ENCODE results near the gene THEM4.

Gene THEM4

DNA sequence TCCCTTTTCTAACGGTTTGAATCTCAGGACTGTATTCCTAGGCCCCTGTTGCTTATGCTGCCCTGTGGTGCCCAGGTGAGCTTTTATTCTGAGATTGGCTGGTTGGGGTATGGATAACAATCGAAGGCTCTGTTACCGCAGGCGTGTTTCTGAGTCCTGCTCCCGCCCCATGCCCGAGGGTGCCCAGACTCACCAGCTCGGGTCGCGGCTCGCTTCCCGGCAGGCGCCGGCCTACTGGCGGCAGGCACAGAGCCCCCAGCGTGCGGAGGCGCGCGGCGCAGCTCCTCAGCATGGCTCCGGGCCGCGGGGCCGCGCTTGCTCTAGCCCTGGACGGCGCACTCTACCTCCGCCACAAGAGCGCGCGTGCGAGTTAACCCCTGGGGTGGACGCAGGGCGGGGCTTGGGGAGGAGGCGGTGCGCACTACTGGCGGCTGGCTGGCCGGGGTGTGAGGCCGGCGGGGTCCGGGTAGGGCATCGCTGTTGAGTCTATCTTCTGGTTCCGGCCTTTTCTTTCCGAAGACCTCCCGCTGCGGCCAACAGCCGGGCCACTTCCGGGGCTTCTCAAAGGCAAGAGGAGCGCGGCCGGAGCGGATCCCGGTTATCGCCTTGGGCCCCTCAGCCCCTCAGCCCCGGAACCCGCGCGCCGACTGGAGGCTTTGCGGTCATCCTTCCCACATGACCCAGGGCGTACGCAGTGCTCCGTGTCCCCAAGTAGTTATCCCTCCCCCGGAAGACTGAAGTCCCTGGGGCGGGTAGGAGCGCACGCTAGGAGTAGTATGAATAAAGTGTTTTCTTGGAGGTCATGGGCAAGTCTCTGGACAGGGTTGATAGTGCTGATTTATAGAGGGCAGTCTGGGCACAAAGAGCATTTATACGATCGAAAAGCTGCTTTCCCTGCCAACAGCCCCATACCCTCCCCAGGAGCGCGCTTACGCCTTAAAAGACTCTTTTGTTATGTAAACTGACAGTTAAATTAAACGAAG lies at the start of gene THEM4:
THEM4 (minus strand) TSS at position 345 of the 983 bp plus-strand sequence; CDS start at position 292, 53 bp downstream.
- peak; percentile 97 for DNase-seq (ENCODE audit: low spot score)

DNA sequence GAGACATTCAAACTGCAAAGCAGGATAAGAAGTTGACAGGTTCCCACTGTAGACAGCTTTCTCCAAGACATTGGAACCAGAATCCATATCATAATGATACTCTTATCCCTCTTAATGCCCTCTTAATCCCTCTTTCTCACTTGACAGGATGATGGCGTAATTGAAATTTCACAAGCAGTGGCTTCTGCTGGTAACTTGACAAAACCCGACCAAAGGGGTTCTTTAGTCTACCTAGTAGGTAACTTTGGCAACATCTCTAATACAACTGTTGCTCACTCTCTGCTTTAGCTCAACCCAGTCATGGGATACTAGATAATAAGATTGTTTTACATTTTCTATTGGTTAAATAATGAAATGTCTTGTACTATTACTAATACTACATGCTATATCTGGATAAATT lies 49.6 kb upstream of the THEM4 start:
- DNase-seq (ENCODE audit: low spot score): no peak

DNA sequence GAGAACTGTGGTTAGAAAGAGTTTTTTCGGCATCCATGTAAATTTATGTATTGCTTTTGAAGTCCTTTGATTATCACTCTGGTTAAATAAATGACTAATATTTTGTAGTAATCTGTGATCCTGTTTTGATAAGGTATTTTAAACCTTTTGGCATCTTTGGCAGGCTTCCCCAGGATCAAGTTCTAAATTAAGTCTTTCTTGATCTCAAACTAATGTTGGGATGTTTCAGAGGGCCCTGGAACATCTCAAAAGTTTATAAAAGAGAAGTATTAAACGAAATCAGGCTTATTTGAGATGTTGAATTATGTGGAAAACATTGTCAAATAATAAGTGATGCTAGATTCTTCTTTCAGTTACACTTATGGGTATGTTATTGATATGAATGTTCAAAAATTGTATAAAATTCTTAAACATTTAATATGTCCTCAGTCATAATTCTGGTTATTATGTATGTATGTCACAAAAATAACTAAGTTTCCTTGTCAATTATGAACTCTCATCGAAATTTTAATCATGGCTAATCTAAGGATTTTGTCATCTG lies 47.7 kb upstream of the THEM4 start:
- no peak for DNase-seq (ENCODE audit: low spot score)

DNA sequence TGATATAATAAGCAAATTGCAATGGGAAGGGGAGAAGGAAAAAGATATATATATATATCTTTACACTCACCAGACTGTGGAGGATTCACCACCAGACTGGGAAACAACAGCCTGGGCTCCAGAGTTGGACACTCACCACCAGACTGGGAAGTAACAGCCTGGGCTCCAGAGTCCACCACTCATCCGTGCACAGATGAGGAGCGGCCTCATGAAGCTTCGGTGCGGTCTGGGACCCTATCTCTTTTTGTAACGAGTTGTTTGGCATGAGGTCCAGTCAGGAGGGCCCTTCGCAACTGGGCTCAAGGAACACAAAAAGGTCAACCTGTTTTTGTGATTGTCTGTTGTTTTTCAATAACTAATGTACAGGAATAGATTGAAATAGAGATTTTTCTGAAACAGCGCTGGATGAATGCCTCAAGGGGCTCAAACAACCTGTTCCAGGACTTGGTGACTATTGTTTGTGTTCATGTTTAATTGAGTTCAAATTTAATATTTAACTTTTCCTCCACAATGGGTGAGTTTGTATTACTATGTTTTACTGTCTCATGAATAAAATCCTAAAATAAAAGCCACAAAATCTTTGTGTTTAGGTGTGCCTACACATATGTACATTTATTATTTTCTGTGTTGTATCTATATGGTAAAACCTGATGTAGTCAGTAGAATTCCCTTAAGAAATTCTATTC lies 44.2 kb upstream of the THEM4 start:
- no peak for DNase-seq (ENCODE audit: low spot score)

DNA sequence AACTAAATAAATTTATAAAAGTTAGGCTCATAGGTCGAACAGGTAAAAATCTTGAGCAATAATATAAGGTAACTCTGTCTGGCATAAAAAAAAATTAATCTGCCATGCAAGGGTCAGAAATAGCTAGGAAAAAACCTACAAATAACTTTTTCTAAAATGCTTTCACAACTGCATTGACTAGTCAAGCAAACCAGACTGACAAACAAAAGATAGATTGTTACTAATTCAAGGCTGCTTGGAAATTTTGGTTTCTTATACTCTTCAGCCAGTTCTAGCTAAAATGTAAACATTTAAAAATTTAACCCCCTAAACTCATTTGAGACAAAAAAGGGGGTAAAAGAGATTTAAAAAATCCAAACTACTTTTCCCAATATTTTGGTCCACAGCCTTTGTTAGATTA lies 43.5 kb upstream of the THEM4 start:
- no peak for DNase-seq (ENCODE audit: low spot score)

DNA sequence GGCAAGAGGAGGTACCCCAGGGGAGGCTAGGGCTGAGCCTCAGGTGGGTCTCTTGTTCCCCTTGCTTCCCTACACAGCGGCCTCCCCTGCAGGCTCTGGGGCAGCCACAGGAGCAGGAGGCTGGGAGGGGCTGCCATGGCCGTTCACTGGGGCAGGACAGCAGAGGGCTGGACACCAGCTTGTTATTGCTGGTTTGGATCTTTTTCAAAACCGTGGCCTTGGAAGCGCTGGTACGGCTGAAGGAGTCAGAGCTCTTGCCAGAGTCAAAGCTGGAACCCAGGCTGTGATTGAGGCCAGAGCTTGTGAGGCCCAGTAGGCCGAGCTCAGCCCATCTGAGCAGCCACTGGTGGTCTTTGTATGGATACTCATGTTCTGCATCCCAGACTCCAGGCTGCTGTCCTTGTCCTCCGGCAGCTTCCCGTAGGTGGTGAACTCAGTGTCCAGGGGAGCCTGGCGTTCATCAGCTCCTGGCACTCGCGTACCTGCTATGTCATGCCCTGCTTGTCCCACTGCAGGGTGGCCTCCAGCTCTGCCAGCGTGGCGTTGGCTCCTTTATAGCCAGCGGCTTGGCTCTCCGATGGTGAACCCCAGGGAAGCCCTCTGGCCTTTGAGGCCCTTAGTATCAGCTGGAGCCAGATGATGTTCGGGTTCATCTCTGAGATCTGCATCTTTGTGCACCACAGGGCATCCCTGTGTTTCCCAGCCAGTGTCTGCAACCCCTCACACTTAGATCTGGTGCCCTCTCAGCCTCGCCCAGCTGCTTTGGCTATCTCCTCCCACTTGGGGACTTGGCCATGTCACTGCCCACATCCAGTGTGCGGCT lies 40.3 kb upstream of the THEM4 start:
- DNase-seq (ENCODE audit: low spot score): no peak

DNA sequence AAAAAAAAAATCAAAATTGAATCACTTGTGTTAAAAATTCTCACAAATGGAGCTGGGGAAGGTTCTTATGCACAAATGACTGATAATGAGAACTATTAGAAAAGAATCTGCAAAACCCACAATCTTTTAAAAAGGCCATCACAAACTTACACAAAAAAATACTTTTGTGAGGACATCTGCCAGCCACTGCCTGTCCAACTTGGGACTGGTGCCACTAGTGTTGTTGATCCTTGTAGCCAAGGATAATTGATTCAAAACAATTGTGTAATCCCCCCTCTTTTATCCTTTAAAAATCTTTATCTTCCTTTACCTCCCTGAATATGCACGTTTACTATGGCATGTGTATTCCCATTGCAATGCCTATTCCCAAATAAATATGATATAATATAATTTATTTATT lies 39.2 kb upstream of the THEM4 start:
- DNase-seq (ENCODE audit: low spot score): no peak

DNA sequence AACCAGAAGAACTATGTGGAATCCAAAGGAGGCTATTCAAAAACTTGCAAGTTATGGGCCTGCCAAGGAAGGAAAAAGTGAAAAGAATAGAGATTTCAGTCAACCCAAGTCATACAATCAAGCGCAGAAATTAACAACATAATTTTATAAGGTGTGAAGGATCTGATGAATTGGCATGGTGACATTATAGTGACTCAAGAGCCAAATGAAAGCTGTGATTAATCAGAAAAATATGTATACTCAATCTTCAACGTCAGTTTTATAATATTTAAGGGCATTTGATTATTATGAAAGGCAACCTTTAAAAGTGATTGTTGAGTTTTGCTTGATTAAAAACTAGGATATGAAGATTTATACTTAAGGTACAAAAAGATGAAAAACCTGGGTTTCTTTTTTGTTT lies 37.8 kb upstream of the THEM4 start:
- peak; percentile 79 for DNase-seq (ENCODE audit: low spot score)

DNA sequence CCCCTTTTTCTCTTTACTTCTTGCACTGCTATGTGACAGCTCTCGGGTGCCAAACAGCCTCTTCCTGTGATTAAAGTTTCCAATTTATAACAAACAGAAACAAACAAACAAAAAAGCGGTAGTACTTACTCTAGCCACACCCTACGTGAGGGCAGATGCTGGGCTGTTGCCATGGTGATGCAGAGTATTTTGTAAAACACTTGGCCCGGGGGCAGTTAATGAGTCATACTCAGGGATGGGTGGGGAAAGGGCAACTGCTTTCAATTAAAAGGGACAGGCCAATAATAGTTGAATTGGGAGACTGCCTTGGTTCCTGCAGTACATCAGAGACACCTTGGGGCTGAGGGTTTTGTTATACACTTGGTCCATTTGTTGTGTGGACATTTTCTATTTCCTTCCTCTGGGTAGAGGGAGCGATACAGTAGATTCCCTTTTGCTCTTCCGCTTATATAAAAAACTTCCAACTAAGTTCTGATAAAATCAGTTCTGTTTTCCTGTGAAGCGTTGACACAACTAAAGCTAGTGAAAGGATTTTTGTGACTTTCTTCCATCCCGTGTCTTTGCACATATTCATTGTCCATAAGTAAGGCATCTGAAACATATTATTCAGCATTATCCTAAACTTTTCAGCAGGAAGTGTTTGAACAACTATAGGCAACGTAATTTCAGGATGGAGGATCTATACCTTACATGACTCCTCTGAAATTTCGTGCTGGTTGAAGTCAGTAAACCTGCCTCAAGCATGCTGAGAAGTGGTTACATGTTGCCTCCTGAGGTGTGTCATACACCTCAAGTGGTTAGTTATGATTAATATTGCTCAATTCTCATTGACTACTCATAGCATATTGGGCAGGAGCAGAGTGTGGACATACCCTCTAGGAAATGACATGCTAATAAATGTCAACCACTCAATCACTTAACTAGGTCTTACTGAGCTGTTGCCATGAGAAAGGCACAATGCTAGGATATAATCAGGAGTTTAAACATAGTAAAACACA lies 36.7 kb upstream of the THEM4 start:
- DNase-seq (ENCODE audit: low spot score): peak; percentile 82

DNA sequence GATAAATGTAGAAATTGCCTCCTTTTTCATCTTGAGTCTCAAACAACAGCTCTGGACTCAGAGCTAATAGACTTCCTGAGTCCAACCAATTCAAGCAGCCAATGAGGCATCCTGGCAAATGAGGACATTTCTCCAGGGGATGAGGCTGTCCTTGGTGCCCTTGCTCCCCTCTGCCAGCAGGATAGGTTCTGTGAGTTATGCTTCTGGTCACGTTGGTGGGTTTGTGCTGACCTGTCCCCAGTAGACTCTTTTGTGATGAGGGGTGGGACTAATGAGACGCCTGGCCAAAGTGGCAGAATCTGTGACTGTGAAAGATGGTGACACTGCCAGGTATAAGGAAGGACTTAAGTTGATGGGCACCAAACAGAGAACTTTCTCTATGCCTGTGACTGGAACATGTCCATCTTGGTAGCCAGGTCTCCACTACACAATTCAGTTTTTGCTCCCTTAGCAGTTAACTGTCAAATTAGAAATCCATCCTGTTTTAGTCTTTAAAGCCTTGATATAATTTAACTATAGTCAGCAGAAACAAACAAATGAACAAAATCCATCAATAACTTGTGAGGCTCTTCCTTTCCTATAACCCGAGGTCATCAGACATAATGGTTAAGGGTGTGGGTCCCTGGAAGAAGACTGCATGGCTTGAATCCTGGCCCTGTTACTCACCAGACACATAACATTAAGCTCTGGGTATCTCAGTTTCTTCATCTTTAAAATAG lies 35.7 kb upstream of the THEM4 start:
- no peak for DNase-seq (ENCODE audit: low spot score)

DNA sequence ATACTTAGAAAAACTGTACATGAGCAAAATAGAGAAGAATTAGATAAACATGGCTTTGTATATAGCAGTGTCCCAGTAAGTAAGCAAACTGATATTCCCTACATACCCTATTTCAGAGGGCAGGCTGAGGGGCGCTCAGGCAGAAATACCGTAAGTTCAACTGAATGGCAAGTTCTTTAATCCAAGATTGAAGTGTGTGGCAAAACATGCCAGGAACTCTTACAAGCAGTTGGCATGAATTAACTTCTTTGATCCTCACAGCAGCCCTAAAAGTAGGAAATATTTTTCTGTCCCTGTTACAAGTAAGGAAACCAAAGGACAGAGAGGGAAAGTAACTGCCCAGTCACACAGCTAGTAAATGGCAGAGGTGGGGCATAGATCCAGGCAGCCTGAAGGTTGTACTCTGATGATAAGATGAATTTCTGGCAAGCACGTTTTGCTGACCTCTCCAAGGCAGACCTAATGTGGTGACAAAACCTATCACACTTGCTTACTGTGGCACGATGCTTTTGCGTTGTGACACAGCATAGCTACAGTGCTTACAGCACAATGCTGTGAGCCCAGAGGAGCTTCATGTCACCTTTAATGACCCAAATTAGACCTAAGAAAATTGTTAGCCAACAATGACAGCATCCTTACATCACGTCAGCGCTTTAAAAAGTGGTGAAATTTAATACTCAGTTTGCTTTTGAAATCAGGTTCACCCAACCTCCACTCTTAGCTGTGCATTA lies 35.0 kb upstream of the THEM4 start:
- no peak for DNase-seq (ENCODE audit: low spot score)

DNA sequence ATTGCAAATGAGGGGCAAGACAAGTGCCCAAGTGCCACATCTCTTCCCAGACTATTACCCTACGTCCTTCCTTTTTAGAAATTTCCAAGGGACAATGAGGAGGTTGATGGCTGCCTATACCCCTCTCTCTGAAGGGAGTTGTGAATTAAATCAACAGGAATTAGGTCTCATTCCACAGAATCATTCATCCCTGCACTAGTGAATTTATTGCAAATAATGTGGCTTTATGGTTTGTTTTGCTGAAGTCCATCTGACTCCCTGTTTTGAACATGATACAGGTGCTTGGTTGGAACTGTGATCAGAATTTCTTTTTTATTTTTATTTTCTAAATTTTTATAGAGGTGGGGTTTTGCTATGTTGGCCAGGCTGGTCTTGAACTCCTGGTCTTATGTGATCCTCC lies 34.3 kb upstream of the THEM4 start:
- no peak for DNase-seq (ENCODE audit: low spot score)

DNA sequence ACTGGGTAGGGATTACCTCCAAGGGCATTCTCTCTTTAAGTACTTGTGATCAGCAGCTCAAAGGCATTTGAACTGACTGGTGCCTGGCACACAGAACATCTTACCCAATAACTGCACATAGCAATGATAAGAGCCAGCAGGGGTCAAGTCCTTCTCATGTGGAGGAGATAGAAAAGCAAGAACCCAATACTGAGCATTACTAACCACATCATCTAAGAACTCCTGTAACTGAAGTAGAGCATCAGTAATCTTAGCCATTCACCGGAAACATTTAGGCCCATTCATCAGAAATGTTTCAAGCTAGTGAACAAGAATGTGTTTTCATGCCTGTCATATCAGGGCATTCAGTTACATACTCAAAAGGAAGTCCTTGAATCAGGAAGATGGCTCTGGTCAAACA lies 33.6 kb upstream of the THEM4 start:
- DNase-seq (ENCODE audit: low spot score): no peak

DNA sequence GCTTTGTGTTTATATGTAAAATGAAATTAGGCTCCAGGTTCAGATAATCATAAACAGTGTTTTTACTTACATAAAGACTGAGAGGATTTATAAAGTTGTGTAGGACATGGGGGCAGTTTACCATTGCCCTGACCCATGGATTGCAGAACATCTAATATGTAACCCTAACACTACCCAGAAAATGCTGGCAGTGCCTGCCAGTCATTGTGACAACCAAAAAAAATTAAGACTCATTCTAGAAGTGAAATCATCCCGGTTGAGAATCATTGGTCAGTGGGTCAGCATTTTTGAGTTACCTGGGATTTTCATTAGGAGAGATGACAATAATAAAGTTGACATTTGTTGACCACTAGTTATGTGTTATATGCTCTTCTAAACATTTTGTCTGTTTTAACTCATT lies 31.2 kb upstream of the THEM4 start:
- DNase-seq (ENCODE audit: low spot score): no peak

DNA sequence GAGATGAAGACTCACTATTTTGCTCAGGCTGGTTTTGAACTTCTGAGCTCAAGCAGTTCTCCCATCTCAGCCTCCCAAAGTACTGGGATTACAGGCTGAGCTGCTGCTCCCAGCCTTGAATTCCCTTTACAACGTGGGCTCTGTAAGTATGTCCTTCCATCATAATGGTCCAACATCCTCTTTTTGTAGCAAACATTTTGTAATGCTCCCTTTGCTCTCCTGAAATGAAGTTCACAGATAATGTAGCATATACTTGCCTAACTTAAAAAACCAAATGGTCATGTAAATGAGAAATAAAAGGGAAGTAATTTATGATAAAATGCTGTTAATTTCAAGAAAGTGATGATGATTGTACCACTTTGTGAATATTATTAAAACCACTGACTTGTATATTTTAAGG lies 30.5 kb upstream of the THEM4 start:
- DNase-seq (ENCODE audit: low spot score): no peak

DNA sequence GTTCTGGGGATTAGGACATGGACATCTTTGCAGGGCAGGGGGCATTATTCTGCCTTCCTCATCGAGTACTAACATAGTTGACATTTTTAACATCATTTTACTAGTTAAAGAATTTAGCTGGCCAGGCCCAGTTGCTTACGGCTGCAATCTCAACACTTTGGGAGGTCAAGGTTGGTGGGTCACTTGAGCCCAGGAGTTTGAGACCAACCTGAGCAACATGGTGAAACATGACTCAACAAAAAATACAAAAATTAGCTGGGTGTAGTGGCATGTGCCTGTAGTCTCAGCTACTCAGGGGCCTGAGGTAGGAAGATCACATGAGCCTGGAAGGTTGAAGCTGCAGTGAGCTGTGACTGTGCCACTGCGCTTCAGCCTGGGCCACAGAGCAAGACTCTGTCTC lies 29.8 kb upstream of the THEM4 start:
- no peak for DNase-seq (ENCODE audit: low spot score)

DNA sequence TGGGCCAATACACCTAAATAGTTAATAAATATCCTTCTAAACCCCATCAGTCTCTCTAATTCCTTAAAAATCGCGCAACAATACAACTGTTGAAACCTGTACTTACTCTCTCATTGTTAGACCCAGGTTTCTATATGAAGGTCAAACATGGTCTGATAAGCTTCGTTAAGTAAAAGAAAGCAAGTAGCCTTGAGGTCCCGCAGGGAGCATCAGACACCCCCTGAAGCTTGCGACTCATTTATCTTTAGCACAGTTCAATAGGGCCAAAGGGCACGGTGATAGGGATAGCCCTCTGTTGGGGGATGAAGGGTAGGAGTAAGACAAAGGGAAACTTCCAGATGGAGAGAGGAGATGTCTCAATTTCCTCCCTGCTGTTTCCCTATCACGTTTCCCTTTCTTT lies 27.3 kb upstream of the THEM4 start:
- DNase-seq (ENCODE audit: low spot score): no peak

DNA sequence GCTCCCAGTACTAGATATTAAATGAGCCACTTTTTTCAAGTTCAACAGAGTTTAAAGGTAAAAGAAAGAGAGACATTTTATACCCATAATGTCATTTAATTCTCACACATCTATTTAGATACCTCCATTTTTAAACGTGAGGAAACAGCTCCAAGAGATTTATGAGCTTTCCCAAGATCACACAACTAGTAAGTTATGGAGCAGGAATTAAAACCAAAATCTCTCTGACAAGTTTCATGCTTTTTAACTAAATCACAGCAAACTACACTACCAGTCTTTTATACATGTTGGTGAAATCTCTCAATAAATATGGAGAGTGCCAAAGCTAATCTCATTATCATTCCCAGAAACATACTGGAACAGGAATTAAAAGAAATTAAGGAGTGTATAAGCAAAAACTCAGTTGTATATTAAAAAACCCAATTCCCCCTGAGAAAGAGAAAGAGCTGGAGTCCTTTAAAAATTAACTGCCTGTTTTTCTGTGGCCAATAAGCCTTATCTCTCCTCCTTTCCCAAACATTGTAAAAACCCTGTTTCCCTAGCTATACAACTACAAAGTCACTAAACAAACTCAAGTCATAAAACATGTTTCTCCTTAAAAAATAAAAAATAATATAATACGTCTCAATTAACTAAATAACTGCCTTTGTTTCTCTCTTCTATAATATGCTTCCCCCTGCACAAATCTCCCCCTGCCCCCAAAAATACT lies 26.7 kb upstream of the THEM4 start:
- no peak for DNase-seq (ENCODE audit: low spot score)

DNA sequence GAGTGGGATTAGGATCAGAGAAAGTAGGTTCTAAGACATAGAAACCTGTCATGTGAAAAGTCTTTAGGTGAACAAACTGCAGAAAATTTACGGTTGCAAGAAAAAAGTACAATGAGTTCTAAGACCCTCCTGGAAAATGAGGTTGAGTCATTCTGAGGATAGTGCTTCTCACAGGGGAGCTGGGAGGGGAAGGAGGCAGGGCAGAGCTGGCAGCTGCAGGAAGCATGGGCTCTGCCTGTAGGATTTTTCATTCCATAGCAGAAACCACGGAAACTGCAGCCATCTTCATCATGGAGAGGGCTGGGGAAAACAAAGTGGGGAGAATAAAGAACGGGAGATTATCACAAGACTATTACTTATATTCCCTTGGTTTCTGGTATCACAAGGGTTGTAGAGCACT lies 25.8 kb upstream of the THEM4 start:
- no peak for DNase-seq (ENCODE audit: low spot score)
